Endothelial cell of umbilical vein (primary cell): ENCODE data around the gene SLC35A2.

Experiments used
- CTCF ChIP-seq, 2 donors: IDR thresholded peaks; 1 replicate in 1 of 2; 2 replicates in 1 of 2; pipeline ENCODE4 v1.5.1; 2011; ENCODE audit warnings: low read length in 2 of 2, mild to moderate bottlenecking in 2 of 2, moderate library complexity in 2 of 2, control low read depth in 1 of 2, inconsistent platforms in 1 of 2, low read depth in 1 of 2; ENCODE audit not compliant: insufficient read depth in 1 of 2; ENCODE audit errors: extremely low read depth in 1 of 2
- POLR2AphosphoS5 ChIP-seq: IDR thresholded peaks from 2 replicates; pipeline ENCODE4 v1.6.1; 2012; ENCODE audit warnings: low read depth, mild to moderate bottlenecking, control low read depth, low read length, moderate library complexity; ENCODE audit not compliant: insufficient read depth

DNA sequence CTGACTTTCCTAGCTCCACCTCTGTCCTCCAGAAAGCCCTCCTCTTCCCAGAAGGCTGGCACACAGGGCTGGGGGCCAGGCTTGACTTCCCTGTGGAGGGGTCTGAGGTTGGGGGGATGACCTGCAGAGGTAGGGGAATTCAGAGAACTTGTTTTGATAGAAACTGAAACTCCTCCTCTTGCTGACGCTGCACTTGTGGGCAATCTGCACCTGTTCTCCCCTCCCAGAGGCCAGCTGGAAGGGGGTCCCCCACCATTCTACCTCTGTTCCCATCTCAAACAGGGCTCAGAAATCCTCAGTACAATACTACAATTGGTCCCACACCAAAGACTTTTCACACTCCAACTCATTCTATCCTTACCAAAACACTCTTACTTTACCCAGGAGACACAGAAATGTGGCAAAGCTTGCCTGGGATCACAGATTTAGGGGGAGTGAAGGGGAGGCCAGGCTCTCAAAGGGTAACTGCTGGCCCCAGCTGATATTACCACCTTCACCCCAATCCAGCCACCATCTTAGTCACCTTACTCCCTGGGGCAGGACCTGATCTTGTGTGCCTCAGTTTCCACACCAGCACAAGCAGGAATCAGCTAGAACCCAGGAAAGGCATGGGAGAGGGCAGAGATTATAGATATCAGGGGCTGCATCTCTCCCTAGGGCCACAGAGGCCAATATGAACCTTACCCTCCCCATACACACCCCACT is 27.4 kb upstream of the SLC35A2 start:
- TF ChIP-seq CTCF (IDR thresholded peaks at IDR 0.05; ENCODE audit: extremely low read depth in 1 of 2, insufficient read depth in 1 of 2, low read depth in 1 of 2, low read length in 2 of 2) (no peak), POLR2AphosphoS5 (no peak)
